COR-L47 (cell line): ENCODE data around the gene CD14.
"Not testable (repeated sequence)": the region's sequence is repeated elsewhere in the genome, so short reads cannot be mapped to it uniquely, and the experiment has no call there.

Experiments
- DNase-seq: peaks from one replicate; lab custom pipeline; 2025; lab: John Stamatoyannopoulos, UW

Gene CD14

DNA sequence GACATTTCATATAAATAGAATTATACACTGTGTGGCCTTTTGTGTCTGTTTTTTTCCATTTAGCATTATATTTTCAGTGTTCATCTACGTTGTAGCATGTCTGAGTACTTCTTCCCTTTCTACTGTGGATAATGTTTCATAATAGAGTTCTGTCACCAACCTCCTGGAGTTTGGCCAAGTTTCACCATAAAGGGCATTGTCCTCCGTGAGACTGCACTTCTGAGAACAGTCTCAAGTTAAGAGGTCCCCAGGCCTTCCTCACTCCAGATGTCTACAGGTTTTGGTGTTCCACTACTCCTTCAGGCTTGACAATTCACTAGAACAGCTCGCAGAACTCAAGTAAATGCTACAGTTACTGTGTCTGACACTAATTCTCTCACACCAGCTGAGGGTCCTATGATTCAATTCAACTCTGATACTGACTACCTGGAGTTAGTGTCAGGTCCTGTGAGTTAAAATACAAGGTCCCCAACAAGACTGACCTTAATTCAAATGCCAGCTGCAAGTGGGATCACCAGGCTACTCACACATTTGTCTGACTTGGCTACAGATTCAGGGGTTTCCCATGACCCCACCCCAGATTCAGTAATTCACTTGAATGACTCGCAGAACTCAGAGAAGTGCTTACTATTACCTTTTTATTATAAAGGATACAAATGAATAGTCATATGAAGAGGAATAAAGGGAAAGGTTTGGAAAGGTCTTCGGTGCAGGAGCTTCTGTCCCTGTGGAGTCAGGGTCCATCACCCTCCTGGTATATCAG lies 37.3 kb downstream of the CD14 start:
- peak; percentile 10 for DNase-seq

- DNase-seq: no peak
Observed at GRCh38 chr5:140594169-140594568, 38.8 kb downstream of the CD14 start.

GRCh38 chr5:140593070-140593469 lies 39.9 kb downstream of the CD14 start:
- DNase-seq: not testable (repeated sequence)

DNA sequence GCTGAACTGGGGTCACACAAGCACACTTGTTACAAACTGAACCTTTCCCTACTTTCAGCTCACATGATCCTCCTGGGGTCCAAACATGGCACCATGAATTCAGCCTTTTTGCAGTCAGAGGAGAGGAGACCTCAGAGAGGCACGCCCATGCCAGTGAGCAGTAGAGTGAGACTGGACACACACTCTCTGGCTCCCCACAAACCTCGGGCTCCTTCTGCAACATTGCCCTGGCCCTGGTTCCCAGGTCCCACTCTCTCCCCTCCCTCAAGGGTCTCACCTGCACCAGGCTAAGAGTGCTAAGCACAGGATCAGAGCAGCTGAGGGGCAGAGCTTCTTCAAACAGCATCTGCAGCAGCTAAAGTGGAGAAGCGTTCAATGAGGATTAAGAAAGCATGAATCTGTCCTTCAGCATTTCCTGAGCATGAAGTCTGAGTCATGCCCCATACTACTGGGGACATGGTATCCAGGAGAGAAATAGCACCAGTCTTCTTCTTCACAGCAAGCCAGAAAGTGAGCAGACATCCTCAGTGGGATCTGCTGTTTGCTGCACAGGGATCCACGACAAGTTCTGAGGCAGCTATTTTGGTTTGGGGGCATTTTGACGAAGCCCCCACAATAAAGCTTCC lies 41.1 kb downstream of the CD14 start:
- no peak for DNase-seq

GRCh38 chr5:140590861-140591260 lies 42.1 kb downstream of the CD14 start:
- no peak for DNase-seq

- DNase-seq: no peak
Observed at GRCh38 chr5:140588311-140589070, 44.5 kb downstream of the CD14 start.

DNA sequence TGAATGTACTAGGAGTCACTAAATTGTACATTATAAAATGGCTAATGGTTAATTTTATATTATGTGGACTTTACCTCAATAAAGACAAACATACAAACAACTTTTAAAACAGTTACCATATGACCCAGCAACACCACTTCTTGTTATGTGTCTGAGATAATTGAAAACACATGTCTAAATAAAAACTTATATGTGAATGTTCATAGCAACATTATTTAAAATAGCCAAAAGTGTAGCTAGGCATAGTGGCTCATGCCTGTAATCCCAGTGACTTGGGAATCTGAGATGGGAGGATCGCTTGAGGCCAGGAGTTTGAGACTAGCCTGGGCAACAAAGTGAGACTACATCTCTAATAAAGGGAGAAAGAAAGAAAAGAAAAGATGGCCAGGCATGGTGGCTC lies 45.5 kb downstream of the CD14 start:
- DNase-seq: no peak
